WTC11 (cell line): ENCODE results near the gene CADM2.

Source experiments
- MLX ChIP-seq: sonication (generic); formaldehyde crosslinking; IDR thresholded peaks from 2 replicates; pipeline ENCODE4 v1.8.1; 2023; ENCODE audit warnings: mild to moderate bottlenecking, missing genetic modification reagents, moderate library complexity
- SOX15 ChIP-seq: fragments of 250-450 bp; sonication (Bioruptor Pico); IDR thresholded peaks from 2 replicates; pipeline ENCODE4 v1.9.0; 2021; ENCODE audit warnings: mild to moderate bottlenecking
- ZBTB21 ChIP-seq: sonication (generic); formaldehyde crosslinking; IDR thresholded peaks from 2 replicates; pipeline ENCODE4 v1.8.1; 2023; ENCODE audit warnings: mild to moderate bottlenecking, missing genetic modification reagents, borderline replicate concordance
- TF ChIP-seq, protein P1 (sequence below): fragments of 200-600 bp; IDR thresholded peaks from 2 replicates; pipeline ENCODE4 v1.8.0; 2022; ENCODE audit warnings: antibody characterized with exemption
- TF ChIP-seq, protein P2 (sequence below): sonication (generic); formaldehyde crosslinking; conservative IDR thresholded peaks from 2 replicates; pipeline ENCODE4 v1.8.1; 2022; ENCODE audit warnings: mild to moderate bottlenecking, missing genetic modification reagents

DNA sequence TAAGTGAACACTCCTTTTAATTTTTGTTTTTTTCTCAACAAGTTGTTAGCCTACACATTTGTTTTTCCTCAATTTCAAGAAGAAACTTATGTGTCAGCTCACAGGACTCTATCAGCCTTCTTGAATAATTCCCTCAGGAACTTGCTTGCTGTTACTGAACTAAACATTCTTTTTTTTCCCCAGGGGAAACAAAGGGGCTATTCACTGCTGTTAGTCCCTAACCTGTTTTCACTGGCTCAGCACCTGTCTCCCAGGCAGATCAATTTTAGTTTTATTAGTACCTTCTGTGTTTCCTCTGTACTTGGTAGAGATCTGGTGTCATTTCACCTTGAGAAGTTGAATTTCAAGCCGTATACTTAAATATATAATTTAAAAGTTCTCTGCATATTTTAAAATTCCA, 644.6 kb downstream of the CADM2 start:
- TF ChIP-seq, protein P1, sequence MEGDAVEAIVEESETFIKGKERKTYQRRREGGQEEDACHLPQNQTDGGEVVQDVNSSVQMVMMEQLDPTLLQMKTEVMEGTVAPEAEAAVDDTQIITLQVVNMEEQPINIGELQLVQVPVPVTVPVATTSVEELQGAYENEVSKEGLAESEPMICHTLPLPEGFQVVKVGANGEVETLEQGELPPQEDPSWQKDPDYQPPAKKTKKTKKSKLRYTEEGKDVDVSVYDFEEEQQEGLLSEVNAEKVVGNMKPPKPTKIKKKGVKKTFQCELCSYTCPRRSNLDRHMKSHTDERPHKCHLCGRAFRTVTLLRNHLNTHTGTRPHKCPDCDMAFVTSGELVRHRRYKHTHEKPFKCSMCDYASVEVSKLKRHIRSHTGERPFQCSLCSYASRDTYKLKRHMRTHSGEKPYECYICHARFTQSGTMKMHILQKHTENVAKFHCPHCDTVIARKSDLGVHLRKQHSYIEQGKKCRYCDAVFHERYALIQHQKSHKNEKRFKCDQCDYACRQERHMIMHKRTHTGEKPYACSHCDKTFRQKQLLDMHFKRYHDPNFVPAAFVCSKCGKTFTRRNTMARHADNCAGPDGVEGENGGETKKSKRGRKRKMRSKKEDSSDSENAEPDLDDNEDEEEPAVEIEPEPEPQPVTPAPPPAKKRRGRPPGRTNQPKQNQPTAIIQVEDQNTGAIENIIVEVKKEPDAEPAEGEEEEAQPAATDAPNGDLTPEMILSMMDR = no peak
- TF ChIP-seq, protein P2, sequence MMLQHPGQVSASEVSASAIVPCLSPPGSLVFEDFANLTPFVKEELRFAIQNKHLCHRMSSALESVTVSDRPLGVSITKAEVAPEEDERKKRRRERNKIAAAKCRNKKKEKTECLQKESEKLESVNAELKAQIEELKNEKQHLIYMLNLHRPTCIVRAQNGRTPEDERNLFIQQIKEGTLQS = no peak
- TF ChIP-seq ZBTB21 (CRISPR knock-in tag) (no peak), SOX15 (CRISPR knock-in tag) (no peak), MLX (CRISPR knock-in tag) (no peak)
